K562 (cell line): ENCODE data around the gene GREB1. TPM values are rescaled to one million over a fixed set of nuclear protein-coding genes. Genes with fewer than 3 reads are reported as not detected.

ENCODE experiments used
- ATAC-seq: fragments of 200-7000 bp; cut with Tn5 transposase; 3 replicates; pipeline ENCODE4 v1.9.1; 2020; ENCODE audit warnings: moderate library complexity
- BruUV-seq: library from RNA; stranded (reverse); fragments of 400-500 nt; replicated peaks from 2 replicates; lab custom pipeline; 2021; lab: Mats Ljungman, UMichigan
- CTCF ChIA-PET: fragments of 300-600 bp; formaldehyde crosslinking; extraction: SDS; loops from one replicate; lab custom pipeline; 2021; ENCODE audit warnings: low intra/inter-chr PET ratio; lab: Yijun Ruan, JAX
- POLR2A ChIA-PET: fragments of 300-600, 350-650 bp; sonication (Branson Sonifier 250); formaldehyde crosslinking; extraction: SDS; loops from one replicate; lab custom pipeline; 2021; ENCODE audit warnings: antibody characterized with exemption, inconsistent platforms; lab: Yijun Ruan, JAX
- DNase-seq, 4 experiments: peaks; one replicate each; pipeline versions ENCODE4 v3.0.0 to v3.0.0-alpha.2; 2011 to 2018; ENCODE audit warnings: low spot score in 3 of 4, mixed read lengths in 3 of 4; ENCODE audit errors: extremely low read depth in 1 of 4
- FAIRE-seq: peaks from 2 replicates; lab custom pipeline; 2011; peaks lifted over from hg19 to GRCh38; lab: Jason Lieb, UNC
- H2AFZ ChIP-seq: 2 replicates; pipeline ENCODE4 v1.6.0; 2011; ENCODE audit warnings: low read depth, low read length, control low read depth, inconsistent platforms
- H3K27ac ChIP-seq: fragments of 200-600 bp; 3 replicates; pipeline ENCODE4 v1.8.0; 2011; ENCODE audit warnings: low read depth, mild to moderate bottlenecking, control low read depth, inconsistent platforms, low read length, moderate library complexity, mixed read lengths; ENCODE audit errors: extremely low read depth
- H3K27me3 ChIP-seq, 2 experiments: fragments of 300-600 bp in 1 of 2; 2 replicates in 1 of 2; 3 replicates in 1 of 2; pipeline versions ENCODE4 v1.6.0 to v1.8.0; 2011; ENCODE audit warnings: inconsistent platforms in 2 of 2, low read length in 2 of 2, mild to moderate bottlenecking in 1 of 2, mixed read lengths in 1 of 2, moderate library complexity in 1 of 2; ENCODE audit not compliant: control insufficient read depth in 2 of 2, insufficient read depth in 2 of 2
- H3K36me3 ChIP-seq: fragments of 300-600 bp; 3 replicates; pipeline ENCODE4 v1.8.0; 2011; ENCODE audit warnings: mild to moderate bottlenecking, low read length, inconsistent platforms; ENCODE audit not compliant: control insufficient read depth, insufficient read depth
- H3K4me1 ChIP-seq, 2 experiments: fragments of 200-600 bp in 1 of 2; replicated peaks in 1 of 2; 2 replicates in 1 of 2; 3 replicates in 1 of 2; pipeline versions ENCODE4 v1.5.1 to v1.8.0; 2011; ENCODE audit warnings: inconsistent platforms in 2 of 2, low read length in 2 of 2, mild to moderate bottlenecking in 1 of 2, mixed read lengths in 1 of 2, moderate library complexity in 1 of 2; ENCODE audit not compliant: control insufficient read depth in 2 of 2, insufficient read depth in 2 of 2
- H3K4me2 ChIP-seq: 2 replicates; pipeline ENCODE4 v1.6.1; 2011; ENCODE audit warnings: low read length, control low read depth, inconsistent platforms, mixed read lengths; ENCODE audit not compliant: insufficient read depth
- H3K4me3 ChIP-seq: fragments of 200-600 bp; sonication (generic), shearing (Covaris generic); 2 replicates; pipeline ENCODE4 v1.5.1; 2016; ENCODE audit warnings: control low read depth, inconsistent platforms
- H3K79me2 ChIP-seq: fragments of 200-600 bp; 3 replicates; pipeline ENCODE4 v1.8.0; 2011; ENCODE audit warnings: low read length, inconsistent platforms; ENCODE audit not compliant: control insufficient read depth, insufficient read depth
- H3K9ac ChIP-seq, 2 experiments: 2 replicates each; pipeline versions ENCODE4 v1.6.0 to v1.6.1; 2011; ENCODE audit warnings: low read depth in 2 of 2, low read length in 2 of 2, control low read depth in 1 of 2, inconsistent platforms in 1 of 2, mild to moderate bottlenecking in 1 of 2, mixed read lengths in 1 of 2; ENCODE audit not compliant: insufficient read depth in 1 of 2
- H3K9me1 ChIP-seq: one replicate; pipeline ENCODE4 v1.6.0; 2011; ENCODE audit warnings: inconsistent platforms, mild to moderate bottlenecking, low read length, moderate library complexity; ENCODE audit not compliant: control insufficient read depth, insufficient read depth
- H3K9me3 ChIP-seq: replicated peaks from 2 replicates; pipeline ENCODE4 v1.5.1; 2011; ENCODE audit warnings: low read depth, low read length, inconsistent platforms; ENCODE audit not compliant: control insufficient read depth, insufficient read depth
- H4K20me1 ChIP-seq: replicated peaks from 2 replicates; pipeline ENCODE4 v1.6.1; 2011; ENCODE audit warnings: low read length, inconsistent platforms, mixed read lengths; ENCODE audit not compliant: control insufficient read depth, insufficient read depth
- KAT7 ChIP-seq: sonication (generic); formaldehyde crosslinking; IDR thresholded peaks from 2 replicates; pipeline ENCODE4 v1.8.0; 2022; ENCODE audit warnings: missing genetic modification reagents, mild to moderate bottlenecking, borderline replicate concordance
- LEF1 ChIP-seq: fragments of 450-650 bp; IDR thresholded peaks from 2 replicates; pipeline ENCODE4 v1.6.1; 2016; ENCODE audit warnings: mild to moderate bottlenecking
- SIRT6 ChIP-seq: IDR thresholded peaks from one replicate; pipeline ENCODE4 v1.6.1; 2012; ENCODE audit warnings: low read depth, mild to moderate bottlenecking, control low read depth, inconsistent platforms, low read length, moderate library complexity
- SNIP1 ChIP-seq: fragments of 450-650 bp; IDR thresholded peaks from 2 replicates; pipeline ENCODE4 v1.7.1; 2017; ENCODE audit warnings: low read depth, mild to moderate bottlenecking
- ZEB2 ChIP-seq: fragments of 450-650 bp; IDR thresholded peaks from 2 replicates; pipeline ENCODE4 v1.6.1; 2016
- ZNF224 ChIP-seq: sonication (generic); formaldehyde crosslinking; IDR thresholded peaks from 2 replicates; pipeline ENCODE4 v1.8.0; 2022; ENCODE audit warnings: mild to moderate bottlenecking, missing genetic modification reagents
- ZNF3 ChIP-seq: fragments of 250-450 bp; sonication (Bioruptor Pico); IDR thresholded peaks from 2 replicates; pipeline ENCODE4 v1.5.0; 2021; ENCODE audit warnings: mild to moderate bottlenecking, moderate library complexity
- WGBS: fragments of 100-300 bp; shearing (Covaris generic); methylation state at CpG from one replicate; pipeline ENCODE4 v1.1.6; 2016; ENCODE audit warnings: low coverage, mixed read lengths; ENCODE audit not compliant: insufficient coverage; ENCODE audit errors: missing lambda C conversion rate; 5-methylcytosine and 5-hydroxymethylcytosine counted together
- in situ Hi-C: fragments of 300-500 bp; cut with MboI; formaldehyde crosslinking; loops from 4 replicates; pipeline ENCODE4 v1.15.0; 2018; ENCODE audit warnings: inconsistent platforms, mixed read lengths
- intact Hi-C: fragments of 100-400 bp; cut with micrococcal nuclease; formaldehyde crosslinking; loops from 2 replicates; pipeline ENCODE4 v1.14.2; 2022
- polyA plus RNA-seq, 8 experiments: library from polyadenylated mRNA; depleted of rRNA in 4 of 8; stranded (reverse) in 5 of 8; unstranded in 3 of 8; fragments of >200 nt; fragmentation: Nextera tagmentation in 2 of 8; fragmentation: Illumina TruSeq in 1 of 8; extraction: Ambion mirVana in 2 of 8; extraction: Trizol in 1 of 8; gene quantifications; 2 replicates each; pipeline versions ENCODE4 v1.2.1 to v1.2.3, GENCODE V29; 2011 to 2014; ENCODE audit warnings: inconsistent platforms in 1 of 8, missing spikeins in 1 of 8
- total RNA-seq, 7 experiments: library from RNA; depleted of rRNA in 6 of 7; stranded (reverse); fragments of >200 nt in 6 of 7; fragmentation: Illumina TruSeq in 2 of 7; extraction: Trizol in 2 of 7; gene quantifications; 2 replicates each; pipeline versions ENCODE4 v1.2.1 to v1.2.3, GENCODE V29; 2011 to 2021; ENCODE audit warnings: low replicate concordance in 1 of 7
- TF ChIP-seq, protein P1 (sequence below): sonication (generic); formaldehyde crosslinking; IDR thresholded peaks from 2 replicates; pipeline ENCODE4 v1.9.0; 2022; ENCODE audit warnings: mild to moderate bottlenecking, missing genetic modification reagents
- TF ChIP-seq, protein P2 (sequence below): fragments of 250-450 bp; sonication (Bioruptor Pico); IDR thresholded peaks from 2 replicates; pipeline ENCODE4 v1.4.0; 2020; ENCODE audit warnings: mild to moderate bottlenecking, moderate library complexity

Gene GREB1
- total and polyA plus RNA-seq, 9 of the 15 experiments (the other 6 are each of a cell fraction or from before 2014, with no cell fraction given): 0.04 to 0.86 (median 0.10) TPM; not detected in 1

DNA sequence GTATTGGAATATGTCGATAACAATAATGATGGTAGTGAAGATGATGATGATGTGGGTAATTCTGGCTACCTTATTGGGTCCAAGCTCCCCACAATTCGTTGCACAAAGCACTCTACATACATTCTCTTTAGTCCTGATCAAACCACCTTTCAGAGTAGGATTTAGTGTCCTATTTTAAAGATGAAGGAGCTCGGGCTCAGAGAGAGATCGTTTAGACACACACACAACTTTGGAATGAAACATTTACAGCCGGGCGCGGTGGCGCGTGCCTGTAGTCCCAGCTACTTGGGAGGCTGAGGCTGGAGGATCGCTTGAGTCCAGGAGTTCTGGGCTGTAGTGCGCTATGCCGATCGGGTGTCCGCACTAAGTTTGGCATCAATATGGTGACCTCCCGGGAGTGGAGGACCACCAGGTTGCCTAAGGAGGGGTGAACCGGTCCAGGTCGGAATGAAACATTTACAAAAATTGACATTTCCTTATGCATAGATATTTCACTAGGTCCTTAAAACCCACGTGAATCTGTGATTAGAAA is 50.7 kb downstream of the GREB1 start:
- intact Hi-C loops: loop anchor here (1.0 to 10.0 kb wide), 5 partner anchors 50 to 511 kb away; partner anchors contain the start of gene GREB1
- H3K36me3 ChIP-seq: no peaks in the 10 kb centered on the region; the same call in 2 of the 3 replicates
- H3K4me2 ChIP-seq: no peak overlapping the region
- POLR2A ChIA-PET: interaction anchor here (0.6 to 0.7 kb wide), 2 partner anchors 451 to 452 kb away, joined by 3 read pairs; a partner anchor contains a TSS
- H3K79me2 ChIP-seq: no peaks in the 10 kb centered on the region
- H3K4me3 ChIP-seq: no peak overlapping the region
- H4K20me1 ChIP-seq: peaks cover 5% of the 10 kb centered on the region
- peaks cover 31 to 86% of the 10 kb centered on the region in 2 experiments for H3K27me3 ChIP-seq
- no peaks in the 10 kb centered on the region for H3K9me3 ChIP-seq
- in situ Hi-C loops: loop anchor here (5.0 kb wide), 3 partner anchors 107 to 747 kb away; a partner anchor contains a TSS
- DNase-seq (no peak), ATAC-seq (no peak), FAIRE-seq (no peak)
- H3K27ac ChIP-seq: no peak overlapping the region
- BruUV-seq: no TSS peak
- H2AFZ ChIP-seq: no peak overlapping the region
- peaks cover 3 to 5% of the 10 kb centered on the region in 2 experiments; a peak in 3 of 5 replicates for H3K4me1 ChIP-seq
- no peak overlapping the region for H3K9ac ChIP-seq
- H3K9me1 ChIP-seq: no peaks in the 10 kb centered on the region
- no peak for TF ChIP-seq LEF1
- TF ChIP-seq, protein P1, sequence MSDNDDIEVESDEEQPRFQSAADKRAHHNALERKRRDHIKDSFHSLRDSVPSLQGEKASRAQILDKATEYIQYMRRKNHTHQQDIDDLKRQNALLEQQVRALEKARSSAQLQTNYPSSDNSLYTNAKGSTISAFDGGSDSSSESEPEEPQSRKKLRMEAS (CRISPR knock-in tag): no peak
- TF ChIP-seq SNIP1: no peak
- 8% methylated on average over 15 of the region's 18 CpGs for WGBS
- CTCF ChIA-PET: interaction anchor here (0.8 to 3.6 kb wide), 7 partner anchors 104 to 752 kb away, joined by 3 to 56 read pairs (median 6); a partner anchor contains a TSS

DNA sequence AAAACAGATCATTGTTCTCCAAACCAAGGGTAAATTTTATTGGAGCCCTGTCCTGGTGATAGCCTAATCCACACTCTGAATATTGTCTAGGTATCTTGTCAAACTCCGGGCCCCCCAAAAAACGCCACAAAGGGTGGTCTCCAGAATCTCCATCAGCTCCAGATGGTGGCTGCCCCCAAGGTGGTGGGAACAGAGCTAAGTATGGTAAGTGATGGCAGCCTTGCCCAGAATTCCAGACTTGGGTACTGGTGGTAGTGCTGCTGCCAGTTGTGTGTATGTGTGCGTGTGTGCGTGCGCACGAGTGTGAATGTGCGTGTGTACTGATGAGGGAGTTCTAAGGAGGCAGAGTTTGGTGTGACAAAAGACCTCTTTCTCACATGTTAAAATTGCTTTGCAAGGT is 51.2 kb downstream of the GREB1 start:
- Histone ChIP-seq H3K9me1 (no peaks in the 10 kb centered on the region), H3K79me2 (no peaks in the 10 kb centered on the region), H3K9ac (no peak overlapping the region), H3K27me3 (peaks cover 31 to 86% of the 10 kb centered on the region in 2 experiments), H3K27ac (no peak overlapping the region), H3K4me1 (peaks cover 3 to 5% of the 10 kb centered on the region in 2 experiments; a peak in 3 of 5 replicates), H2AFZ (no peak overlapping the region), H4K20me1 (peaks cover 5% of the 10 kb centered on the region), H3K36me3 (no peaks in the 10 kb centered on the region; the same call in 2 of the 3 replicates), H3K9me3 (no peaks in the 10 kb centered on the region), H3K4me2 (no peak overlapping the region), H3K4me3 (no peak overlapping the region)
- in situ Hi-C loops (no loop called here), intact Hi-C loops (loop anchor here (2.0 to 10.0 kb wide), 2 partner anchors 50 to 360 kb away; partner anchors contain the start of gene GREB1)
- no TSS peak for BruUV-seq
- POLR2A ChIA-PET: no interaction called here
- ATAC-seq: no peak
- DNase-seq: no peak
- CTCF ChIA-PET: interaction anchor here (1.2 to 3.6 kb wide), 4 partner anchors 105 to 750 kb away, joined by 4 to 56 read pairs (median 10); a partner anchor contains a TSS
- FAIRE-seq: no peak
- 4% methylated on average over 7 of the region's 7 CpGs for WGBS
- TF ChIP-seq ZEB2: no peak
- TF ChIP-seq KAT7 (CRISPR knock-in tag): no peak
- no peak for TF ChIP-seq ZNF224 (CRISPR knock-in tag)
- TF ChIP-seq ZNF3 (CRISPR knock-in tag): no peak
- no peak for TF ChIP-seq SIRT6
- TF ChIP-seq, protein P2, sequence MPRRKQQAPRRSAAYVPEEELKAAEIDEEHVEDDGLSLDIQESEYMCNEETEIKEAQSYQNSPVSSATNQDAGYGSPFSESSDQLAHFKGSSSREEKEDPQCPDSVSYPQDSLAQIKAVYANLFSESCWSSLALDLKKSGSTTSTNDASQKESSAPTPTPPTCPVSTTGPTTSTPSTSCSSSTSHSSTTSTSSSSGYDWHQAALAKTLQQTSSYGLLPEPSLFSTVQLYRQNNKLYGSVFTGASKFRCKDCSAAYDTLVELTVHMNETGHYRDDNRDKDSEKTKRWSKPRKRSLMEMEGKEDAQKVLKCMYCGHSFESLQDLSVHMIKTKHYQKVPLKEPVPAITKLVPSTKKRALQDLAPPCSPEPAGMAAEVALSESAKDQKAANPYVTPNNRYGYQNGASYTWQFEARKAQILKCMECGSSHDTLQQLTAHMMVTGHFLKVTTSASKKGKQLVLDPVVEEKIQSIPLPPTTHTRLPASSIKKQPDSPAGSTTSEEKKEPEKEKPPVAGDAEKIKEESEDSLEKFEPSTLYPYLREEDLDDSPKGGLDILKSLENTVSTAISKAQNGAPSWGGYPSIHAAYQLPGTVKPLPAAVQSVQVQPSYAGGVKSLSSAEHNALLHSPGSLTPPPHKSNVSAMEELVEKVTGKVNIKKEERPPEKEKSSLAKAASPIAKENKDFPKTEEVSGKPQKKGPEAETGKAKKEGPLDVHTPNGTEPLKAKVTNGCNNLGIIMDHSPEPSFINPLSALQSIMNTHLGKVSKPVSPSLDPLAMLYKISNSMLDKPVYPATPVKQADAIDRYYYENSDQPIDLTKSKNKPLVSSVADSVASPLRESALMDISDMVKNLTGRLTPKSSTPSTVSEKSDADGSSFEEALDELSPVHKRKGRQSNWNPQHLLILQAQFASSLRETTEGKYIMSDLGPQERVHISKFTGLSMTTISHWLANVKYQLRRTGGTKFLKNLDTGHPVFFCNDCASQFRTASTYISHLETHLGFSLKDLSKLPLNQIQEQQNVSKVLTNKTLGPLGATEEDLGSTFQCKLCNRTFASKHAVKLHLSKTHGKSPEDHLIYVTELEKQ: no peak
